Right lobe of liver (tissue), 6 donors: ENCODE results near the gene AP3D1. TPM values are rescaled to one million over a fixed set of nuclear protein-coding genes. Genes with fewer than 3 reads are reported as not detected.

Source experiments
- ATAC-seq, 4 donors: fragments of 200-7000 bp; cut with Tn5 transposase; one replicate each; pipeline ENCODE4 v1.9.1; 2020; ENCODE audit warnings: mild to moderate bottlenecking in 4 of 4, moderate library complexity in 4 of 4
- DNase-seq, 3 donors: peaks; one replicate each; pipeline ENCODE4 v3.0.0-alpha.2; 2020
- H3K27ac ChIP-seq, 3 donors: fragments of 200-600 bp; one replicate each; pipeline ENCODE4 v1.8.0; 2022
- H3K27me3 ChIP-seq, 2 donors: fragments of 200-600 bp; one replicate each; pipeline ENCODE4 v1.8.0; 2022
- H3K36me3 ChIP-seq, 4 donors: fragments of 200-600 bp; sonication (generic) in 1 of 4; one replicate each; pipeline versions ENCODE4 v1.5.1 to v1.8.0; 2017 to 2022; ENCODE audit warnings: control low read depth in 1 of 4
- H3K4me1 ChIP-seq, 4 donors: fragments of 200-600 bp; sonication (generic) in 1 of 4; one replicate each; pipeline versions ENCODE4 v1.5.1 to v1.8.0; 2017 to 2022; ENCODE audit warnings: control low read depth in 1 of 4
- H3K4me3 ChIP-seq, 3 donors: fragments of 200-600 bp; one replicate each; pipeline ENCODE4 v1.8.0; 2022
- H3K9me3 ChIP-seq, 4 donors: fragments of 200-600 bp; sonication (generic) in 1 of 4; one replicate each; pipeline versions ENCODE4 v1.5.1 to v1.8.0; 2017 to 2022; ENCODE audit warnings: control low read depth in 1 of 4
- POLR2A ChIP-seq: fragments of 450-650 bp; IDR thresholded peaks from one replicate; pipeline ENCODE4 v1.6.1; 2017; ENCODE audit warnings: antibody characterized with exemption, mild to moderate bottlenecking
- WGBS: methylation state at CpG from one replicate; pipeline ENCODE4 v1.1.6; 2018; ENCODE audit warnings: low coverage, low lambda C conversion rate; ENCODE audit not compliant: insufficient coverage; ENCODE audit errors: missing lambda C conversion rate; 5-methylcytosine and 5-hydroxymethylcytosine counted together
- intact Hi-C, 2 donors: fragments of 100-400 bp; cut with DNase I; formaldehyde crosslinking; loops; one replicate each; pipeline versions ENCODE4 v1.11.2 to v1.14.1; 2022
- total RNA-seq, 6 experiments: library from RNA; depleted of rRNA in 2 of 6; stranded (reverse); fragments of >200 nt in 2 of 6; fragmentation: NEBNext Ultra II Directional in 3 of 6; extraction: Animal tissue kit (Norgen Biotek cat#: 25700) in 3 of 6; gene quantifications; one replicate each; pipeline versions ENCODE4 v1.1.0 to v1.2.4, GENCODE V29; 2016 to 2023
- TF ChIP-seq, protein P1 (sequence below), 4 donors: fragments of 200-600 bp in 3 of 4; fragments of 450-650 bp in 1 of 4; IDR thresholded peaks; one replicate each; pipeline versions ENCODE4 v1.5.1 to v1.8.0; 2016 to 2022; ENCODE audit warnings: antibody characterized with exemption in 4 of 4, mild to moderate bottlenecking in 2 of 4
- donor health status: DM: no; HTN: yes; CAD: no.
- donor health status: DM: no; HTN: no; CAD: no.
- donor health status: DM: no; HTN: no; CAD: no.
- donor health status: DM: no; HTN: yes; CAD: no.
- donor health status: DM: no; HTN: yes; CAD: no.

AP3D1 gene
- total RNA-seq, 6 experiments from 2014 or later: 55.5 to 99.0 (median 65.5) TPM

DNA sequence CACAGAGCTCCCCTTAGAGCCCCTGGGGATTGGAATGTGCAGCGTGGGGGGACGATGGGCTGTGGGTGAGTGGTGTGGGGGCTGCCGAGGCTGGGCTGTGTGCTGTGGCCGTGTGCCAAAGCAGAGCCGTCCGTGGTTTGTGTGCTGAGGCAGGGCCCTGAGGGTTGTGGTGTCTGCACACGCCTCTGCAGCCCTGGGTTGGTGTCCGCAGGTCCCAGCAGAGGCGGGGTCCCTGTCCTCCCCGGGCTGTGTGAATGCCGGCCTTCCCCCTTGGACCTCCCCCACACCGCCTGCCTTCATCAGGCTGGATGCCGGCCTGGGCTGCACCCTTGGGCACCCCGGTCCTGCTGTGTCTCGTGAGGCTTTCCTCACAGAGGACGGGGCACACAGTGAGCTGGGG, 38.5 kb upstream of the AP3D1 start:
- Histone ChIP-seq H3K36me3 (peaks cover 0 to 32% (median 11%) of the 10 kb centered on the region in 4 donors), H3K27me3 (no peaks in the 10 kb centered on the region), H3K4me1 (no peaks in the 10 kb centered on the region), H3K4me3 (no peak overlapping the region), H3K27ac (no peak overlapping the region), H3K9me3 (no peaks in the 10 kb centered on the region)
- ATAC-seq: no peak
- no peak for DNase-seq
- no CpG with 5 or more reads among the region's 16 CpGs for WGBS
- intact Hi-C loops: no loop called here
- no peak for TF ChIP-seq POLR2A
- TF ChIP-seq, protein P1, sequence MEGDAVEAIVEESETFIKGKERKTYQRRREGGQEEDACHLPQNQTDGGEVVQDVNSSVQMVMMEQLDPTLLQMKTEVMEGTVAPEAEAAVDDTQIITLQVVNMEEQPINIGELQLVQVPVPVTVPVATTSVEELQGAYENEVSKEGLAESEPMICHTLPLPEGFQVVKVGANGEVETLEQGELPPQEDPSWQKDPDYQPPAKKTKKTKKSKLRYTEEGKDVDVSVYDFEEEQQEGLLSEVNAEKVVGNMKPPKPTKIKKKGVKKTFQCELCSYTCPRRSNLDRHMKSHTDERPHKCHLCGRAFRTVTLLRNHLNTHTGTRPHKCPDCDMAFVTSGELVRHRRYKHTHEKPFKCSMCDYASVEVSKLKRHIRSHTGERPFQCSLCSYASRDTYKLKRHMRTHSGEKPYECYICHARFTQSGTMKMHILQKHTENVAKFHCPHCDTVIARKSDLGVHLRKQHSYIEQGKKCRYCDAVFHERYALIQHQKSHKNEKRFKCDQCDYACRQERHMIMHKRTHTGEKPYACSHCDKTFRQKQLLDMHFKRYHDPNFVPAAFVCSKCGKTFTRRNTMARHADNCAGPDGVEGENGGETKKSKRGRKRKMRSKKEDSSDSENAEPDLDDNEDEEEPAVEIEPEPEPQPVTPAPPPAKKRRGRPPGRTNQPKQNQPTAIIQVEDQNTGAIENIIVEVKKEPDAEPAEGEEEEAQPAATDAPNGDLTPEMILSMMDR (IDR thresholded peaks at IDR 0.05): no peak

DNA sequence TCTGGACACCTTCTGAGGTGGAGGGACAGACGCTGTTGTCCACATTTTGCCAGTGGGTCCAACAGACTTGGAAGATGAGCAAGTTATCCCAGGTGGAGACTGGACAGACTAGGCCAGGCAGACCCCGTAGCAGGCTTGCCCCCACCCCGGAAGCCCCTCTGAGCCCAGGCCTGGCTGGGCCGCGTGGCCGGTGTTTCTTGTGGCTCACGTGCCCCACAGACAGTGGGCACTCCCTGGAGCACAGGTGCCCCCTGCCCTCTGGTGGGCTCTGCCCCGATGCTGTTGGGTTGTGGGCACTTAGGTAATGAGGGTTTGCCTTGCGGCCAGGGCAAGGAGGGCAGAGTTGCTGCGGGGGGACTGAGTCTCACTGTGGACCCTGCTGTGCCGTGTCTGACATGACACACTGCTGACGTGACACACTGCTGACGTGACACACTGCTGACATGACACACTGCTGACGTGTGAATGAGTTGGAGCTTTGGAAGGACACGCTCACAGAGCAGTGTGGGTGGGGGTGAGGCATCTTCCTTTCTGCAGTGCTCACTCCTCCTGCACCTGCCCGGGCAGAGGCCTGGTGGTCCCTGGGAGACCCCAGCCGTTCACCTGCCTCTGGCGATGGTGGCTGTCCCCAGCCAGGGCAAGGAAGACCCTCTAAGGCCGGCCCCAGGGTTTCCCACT, 37.5 kb upstream of the AP3D1 start:
- no peak overlapping the region for H3K27ac ChIP-seq
- no peak for TF ChIP-seq POLR2A
- TF ChIP-seq, protein P1 (IDR thresholded peaks at IDR 0.05): no peak

DNA sequence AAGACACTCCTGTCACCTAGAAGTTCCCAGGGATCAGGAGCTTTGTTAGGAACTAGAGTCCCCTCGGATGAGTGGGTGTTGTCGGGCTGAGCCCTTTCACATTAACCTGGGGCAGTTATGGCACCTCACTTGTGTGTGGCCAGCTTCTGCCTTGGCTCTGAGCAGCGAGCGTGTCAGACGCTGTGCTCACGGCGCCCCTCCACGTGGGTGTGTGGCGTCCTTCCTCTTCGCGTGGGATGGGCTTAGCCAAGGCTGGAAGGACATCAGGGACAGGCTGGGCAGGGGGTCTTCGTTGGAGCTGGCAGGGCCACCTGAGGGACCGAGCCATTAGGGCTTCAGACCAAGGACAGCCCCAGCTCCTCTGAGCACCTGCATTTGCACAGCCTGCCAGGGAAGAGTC, 35.8 kb upstream of the AP3D1 start:
- WGBS: no CpG with 5 or more reads among the region's 13 CpGs
- Histone ChIP-seq H3K4me3 (no peak overlapping the region), H3K4me1 (no peaks in the 10 kb centered on the region), H3K27me3 (no peaks in the 10 kb centered on the region), H3K36me3 (peaks cover 0 to 19% (median 9%) of the 10 kb centered on the region in 4 donors), H3K9me3 (no peaks in the 10 kb centered on the region), H3K27ac (no peak overlapping the region)
- TF ChIP-seq POLR2A: no peak
- TF ChIP-seq, protein P1 (IDR thresholded peaks at IDR 0.05): no peak
- ATAC-seq (no peak), DNase-seq (no peak)
- intact Hi-C loops: no loop called here

More for the DNA sequence above, 37.5 kb upstream of the AP3D1 start:
- intact Hi-C loops: no loop called here
- H3K27me3 ChIP-seq: no peaks in the 10 kb centered on the region
- H3K9me3 ChIP-seq: no peaks in the 10 kb centered on the region
- H3K4me1 ChIP-seq: no peaks in the 10 kb centered on the region
- no peak for ATAC-seq
- peaks cover 0 to 25% (median 11%) of the 10 kb centered on the region in 4 donors for H3K36me3 ChIP-seq
- no peak overlapping the region for H3K4me3 ChIP-seq
- 90% methylated on average over 2 of the region's 19 CpGs for WGBS
- DNase-seq: no peak

DNA sequence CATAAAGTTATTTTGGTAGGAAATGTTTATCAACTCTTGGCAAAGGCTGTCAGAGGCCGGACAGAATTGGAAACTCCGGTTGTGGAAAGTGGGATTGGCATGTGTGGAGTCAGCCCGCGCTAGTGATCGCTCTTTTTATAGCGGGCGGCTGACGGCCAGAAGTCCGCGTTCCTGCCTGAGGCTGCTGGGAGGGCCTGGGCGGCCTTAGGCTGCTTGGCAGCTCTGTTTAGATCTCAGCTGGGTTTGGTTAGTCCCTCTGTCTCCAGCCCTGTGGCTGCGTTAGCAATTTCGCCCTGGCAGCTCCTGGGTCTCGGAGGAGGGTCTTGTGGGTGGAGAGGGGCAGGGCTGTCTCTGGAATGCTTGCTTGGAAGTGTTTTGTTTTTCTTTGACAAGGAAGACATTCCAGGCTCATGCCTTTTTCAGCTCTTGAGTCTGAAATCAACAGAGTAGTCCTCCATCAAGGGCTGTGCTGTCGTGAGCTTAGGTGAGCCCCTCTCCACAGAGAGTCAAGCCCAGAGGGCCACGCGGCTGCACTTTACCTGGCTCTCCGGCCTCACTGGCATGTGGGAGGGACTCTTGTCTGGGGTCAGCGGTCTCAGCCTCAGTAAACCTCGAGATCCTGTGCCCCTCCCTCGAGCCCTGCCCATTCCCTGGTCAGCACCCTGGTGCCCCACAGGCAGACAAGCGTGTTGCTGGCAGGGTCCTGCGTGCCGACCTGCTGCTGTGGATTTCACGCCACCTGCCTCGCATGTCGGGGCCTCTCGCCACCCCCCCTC, 34.9 kb upstream of the AP3D1 start:
- H3K27me3 ChIP-seq: no peaks in the 10 kb centered on the region
- no peaks in the 10 kb centered on the region for H3K4me1 ChIP-seq
- H3K9me3 ChIP-seq: no peaks in the 10 kb centered on the region
- H3K4me3 ChIP-seq: no peak overlapping the region
- H3K36me3 ChIP-seq: peaks cover 0 to 16% (median 6%) of the 10 kb centered on the region in 4 donors
- WGBS: 77% methylated on average over 8 of the region's 28 CpGs
- TF ChIP-seq, protein P1 (IDR thresholded peaks at IDR 0.05): no peak
- no peak for TF ChIP-seq POLR2A
- no peak overlapping the region for H3K27ac ChIP-seq
- intact Hi-C loops: no loop called here
- no peak for DNase-seq
- peak; percentile 34 to 50 (median 43) for ATAC-seq
